Skeletal muscle cell (primary cell): ENCODE results near the gene CCDC57.

Experiments
- DNase-seq: peaks from one replicate; pipeline ENCODE4 v3.0.0-alpha.2; 2010; ENCODE audit warnings: low read depth
- H3K4me3 ChIP-seq: 2 replicates; pipeline ENCODE4 v1.5.1; 2011; ENCODE audit warnings: low read depth, mild to moderate bottlenecking, control low read depth, low read length, moderate library complexity

CCDC57 gene

DNA sequence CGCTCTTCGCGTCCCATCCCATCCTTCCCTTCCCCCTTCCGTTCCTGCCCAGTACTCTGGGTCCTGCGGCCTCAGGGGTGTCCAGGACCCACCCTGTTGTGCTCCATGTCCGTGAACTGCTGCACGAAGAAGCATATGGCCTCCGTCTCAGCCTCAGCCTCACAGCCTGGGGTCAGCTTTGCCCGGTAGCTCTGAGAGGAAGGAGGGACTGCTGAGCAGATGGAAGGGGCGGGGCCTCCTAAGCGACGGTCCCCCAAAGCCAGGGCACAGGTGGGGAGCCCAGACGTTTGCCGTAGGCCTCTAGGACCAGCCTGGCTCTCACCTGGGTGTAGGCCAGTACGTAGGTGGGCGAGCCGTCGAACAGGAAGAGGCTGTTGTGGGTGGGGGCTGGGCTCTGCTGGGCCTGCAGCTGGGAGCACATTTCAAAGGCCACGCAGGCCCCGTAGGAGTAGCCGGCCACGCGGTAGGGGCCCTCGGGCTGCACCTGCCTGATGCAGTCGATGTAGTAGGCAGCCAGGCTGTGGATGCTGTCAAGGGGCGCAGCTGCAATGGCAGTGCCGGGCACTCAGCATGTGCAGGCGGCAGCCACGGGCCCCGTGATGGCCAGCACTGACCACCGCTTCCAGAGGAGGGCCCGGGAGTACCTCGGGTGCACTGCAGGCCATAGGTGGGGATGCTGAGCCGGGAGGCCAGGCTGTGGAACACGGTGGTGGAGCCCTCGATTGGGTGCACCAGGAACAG lies 132.4 kb downstream of the CCDC57 start:
- no peak overlapping the region for H3K4me3 ChIP-seq
- no peak for DNase-seq

DNA sequence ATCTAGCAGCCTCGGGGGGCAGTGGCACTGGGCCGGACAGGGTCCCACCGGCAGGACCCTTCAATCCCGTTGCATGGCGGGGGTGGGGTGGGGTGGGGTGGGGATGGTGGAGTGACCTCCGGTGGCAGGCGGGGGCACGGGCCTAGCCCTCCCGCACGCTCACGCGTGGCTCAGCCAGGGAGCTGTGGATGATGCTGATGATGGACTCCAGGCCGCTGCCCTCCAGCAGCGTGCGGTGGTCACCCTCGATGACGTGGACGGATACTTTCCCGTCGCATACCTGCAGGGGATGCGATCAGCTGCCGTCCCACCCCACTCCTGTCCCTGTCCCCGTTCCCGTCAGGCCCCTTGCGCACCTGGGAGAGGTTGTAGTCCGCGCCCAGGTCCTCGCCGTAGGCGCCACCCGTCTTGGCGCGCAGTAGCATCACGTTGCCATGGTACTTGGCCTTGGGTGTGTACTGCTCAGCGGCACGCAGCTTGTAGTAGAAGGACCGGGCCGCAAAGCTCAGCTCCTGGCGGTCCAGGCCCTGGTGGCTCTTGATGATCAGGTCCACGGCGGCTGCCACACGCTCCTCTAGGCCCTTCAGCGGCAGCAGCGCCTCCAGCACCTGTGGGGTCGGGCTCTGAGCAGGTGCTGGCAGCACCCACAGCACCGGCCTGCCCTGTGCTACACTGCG lies 133.5 kb downstream of the CCDC57 start:
- no peak overlapping the region for H3K4me3 ChIP-seq

DNA sequence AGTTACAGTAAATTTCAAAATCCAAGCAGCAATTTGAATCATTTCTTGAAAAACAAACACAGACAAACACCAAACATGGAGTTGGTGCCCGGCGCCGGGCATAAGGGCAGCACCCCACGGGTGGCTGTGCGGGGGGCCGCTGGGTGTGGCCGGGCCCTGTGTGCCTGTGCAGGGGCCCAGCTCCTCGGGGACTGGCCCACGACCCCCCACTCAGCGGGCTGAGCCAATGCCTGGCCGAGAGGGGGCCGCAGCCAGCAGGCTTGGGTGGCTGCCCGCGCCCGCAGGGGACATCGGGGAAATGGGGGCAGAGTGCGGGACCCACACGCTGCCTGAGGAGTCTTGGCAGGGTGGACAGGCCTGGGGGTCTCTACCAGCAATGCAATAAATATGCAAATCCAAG lies 134.2 kb downstream of the CCDC57 start:
- no peak overlapping the region for H3K4me3 ChIP-seq
- no peak for DNase-seq

More for the DNA sequence above, 133.5 kb downstream of the CCDC57 start:
- DNase-seq: no peak

DNA sequence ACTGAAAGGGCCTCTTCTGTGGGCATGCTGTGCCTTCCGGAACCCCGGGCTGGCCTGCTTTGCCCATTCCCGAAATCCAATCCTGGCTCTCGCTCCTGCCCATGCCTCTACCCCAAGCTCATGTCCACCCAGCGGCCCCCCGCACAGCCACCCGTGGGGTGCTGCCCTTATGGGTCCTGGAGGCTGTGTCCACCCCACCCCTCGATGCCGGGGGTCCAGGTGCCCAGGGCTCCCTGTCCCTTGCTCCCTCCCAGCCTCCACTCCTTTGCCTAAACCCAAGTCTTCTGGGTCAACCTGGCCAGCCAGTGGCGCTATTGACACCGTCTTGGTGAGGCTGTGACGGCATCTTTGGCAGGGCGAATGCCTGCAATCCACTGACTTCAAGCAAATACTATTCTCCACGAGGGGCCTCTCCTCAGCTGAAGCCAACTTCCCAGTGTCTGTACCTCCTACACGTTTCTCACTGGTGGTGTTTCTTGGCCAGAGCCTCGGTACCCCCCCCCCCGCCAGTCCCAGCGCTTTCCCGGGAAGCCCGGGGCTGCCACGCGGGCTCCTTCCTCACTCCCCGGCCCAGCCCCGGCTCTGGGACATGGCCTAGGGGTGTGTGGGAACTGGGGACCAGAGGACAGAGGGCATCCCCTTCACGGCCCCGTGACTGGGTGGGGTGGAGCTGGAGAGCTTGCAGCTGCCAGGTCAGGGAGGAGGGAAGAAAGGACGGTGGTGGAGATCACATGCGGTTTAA lies 134.9 kb downstream of the CCDC57 start:
- H3K4me3 ChIP-seq: no peak overlapping the region
- DNase-seq: peak; percentile 31

DNA sequence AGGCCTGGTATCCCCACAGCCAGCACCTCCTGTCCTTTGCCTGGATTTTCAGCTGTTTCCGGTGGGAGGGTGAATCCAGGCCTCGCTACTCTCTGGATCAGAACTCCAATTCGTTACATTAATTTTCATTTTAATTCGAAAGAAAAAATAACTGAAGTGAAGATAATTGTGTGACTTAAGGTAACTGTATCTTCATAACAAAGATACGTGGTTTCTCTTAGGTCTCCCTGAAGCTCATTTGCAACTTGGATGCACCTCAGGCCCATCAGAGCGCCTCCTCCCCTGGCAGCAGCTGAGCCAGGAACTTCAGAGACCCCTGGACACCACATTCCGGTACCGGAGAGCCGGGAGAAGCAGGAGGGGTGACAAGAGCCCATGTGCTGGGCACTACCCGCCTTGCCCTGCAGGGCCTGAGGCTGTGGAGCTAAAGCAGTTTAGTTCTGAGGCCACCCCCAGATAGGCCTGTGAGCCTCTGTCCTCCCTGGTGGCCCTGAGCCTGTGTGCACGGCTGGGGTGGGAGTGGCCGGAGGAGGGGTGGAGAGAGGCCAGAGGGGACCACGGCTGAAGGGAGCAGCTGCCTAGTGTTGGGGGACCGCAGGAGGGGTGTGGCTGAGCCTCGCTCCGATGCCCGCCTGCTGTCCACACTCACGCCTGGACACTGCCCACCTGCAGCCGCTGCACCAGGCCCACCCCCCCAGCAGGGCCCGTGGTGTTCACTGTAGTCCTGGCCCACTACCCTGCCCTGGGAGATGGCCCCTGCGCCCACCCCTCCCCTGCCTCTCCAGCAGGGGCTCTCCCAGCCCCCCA lies 135.7 kb downstream of the CCDC57 start:
- no peak for DNase-seq
- no peak overlapping the region for H3K4me3 ChIP-seq

DNA sequence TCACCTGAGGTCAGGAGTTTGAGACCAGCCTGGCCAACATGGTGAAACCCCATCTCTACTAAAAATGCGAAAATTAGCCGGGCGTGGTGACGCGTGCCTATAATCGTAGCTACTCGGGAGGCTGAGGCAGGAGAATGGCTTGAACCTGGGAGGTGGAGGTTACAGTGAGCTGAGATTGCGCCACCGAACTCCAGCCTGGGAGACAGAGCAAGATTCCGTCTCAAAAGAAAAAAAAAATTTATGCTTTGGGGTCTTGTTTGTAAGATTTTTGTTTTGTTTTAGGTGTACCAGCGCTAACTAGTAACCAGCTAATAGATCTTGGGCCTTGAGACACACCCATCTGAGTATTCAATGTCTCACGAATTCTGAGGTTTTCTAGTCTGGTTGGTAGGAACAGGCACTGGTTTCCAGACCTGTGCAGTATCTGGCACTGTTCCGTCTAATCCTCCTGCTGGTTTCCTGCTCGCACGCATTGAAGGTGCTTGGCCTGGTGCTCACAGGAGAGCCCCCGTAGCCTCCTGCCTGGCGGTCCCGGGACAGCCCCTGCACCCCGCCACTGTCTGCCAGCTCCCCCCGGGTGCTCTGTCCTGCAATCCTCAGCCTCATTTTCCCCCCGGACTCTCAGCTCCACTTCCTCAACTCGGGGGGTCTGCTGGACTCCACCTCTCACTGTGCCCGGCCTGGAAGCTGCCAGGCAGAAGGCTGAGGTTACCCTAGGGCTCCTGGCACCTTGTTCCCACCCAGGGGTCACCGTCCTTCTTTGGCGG lies 136.4 kb downstream of the CCDC57 start:
- H3K4me3 ChIP-seq: no peak overlapping the region
- DNase-seq: no peak

DNA sequence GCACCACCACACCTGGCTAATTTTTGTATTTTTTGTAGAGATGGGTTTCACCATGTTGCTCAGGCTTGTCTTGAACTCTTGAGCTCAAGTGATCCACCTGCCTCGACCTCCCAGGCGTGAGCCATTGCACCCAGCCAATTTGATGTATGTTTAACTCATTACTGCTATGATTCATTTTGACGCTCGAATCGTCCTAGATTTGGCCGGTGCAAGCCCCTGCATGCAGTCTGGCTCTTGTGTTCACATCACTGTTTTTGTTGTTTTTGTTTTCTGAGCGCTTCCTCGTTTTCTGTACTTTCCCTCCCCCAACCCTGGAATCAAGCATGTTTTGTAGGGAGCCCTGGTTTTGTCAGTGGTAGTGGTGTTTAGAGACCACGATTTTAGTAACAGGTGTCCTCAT lies 139.2 kb downstream of the CCDC57 start:
- DNase-seq: no peak
- no peak overlapping the region for H3K4me3 ChIP-seq

DNA sequence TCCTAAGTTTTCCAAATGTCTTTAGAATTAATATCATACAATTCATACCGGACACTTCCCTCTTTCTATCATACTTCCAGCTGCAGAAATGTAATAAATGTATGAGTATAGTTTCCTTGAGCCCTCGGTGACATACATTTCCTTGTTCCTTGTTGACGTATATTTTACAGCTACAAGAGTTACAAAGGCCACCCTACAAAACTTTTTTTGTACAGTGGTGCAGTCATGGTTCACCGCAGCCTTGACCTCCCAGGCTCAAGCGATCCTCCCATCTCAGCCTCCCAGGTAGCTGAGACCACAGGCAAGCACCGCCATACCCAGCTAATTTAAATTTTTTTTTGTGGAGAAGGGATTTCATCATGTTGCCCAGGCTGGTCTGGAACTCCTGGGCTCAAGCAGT lies 139.8 kb downstream of the CCDC57 start:
- no peak for DNase-seq
- H3K4me3 ChIP-seq: no peak overlapping the region

DNA sequence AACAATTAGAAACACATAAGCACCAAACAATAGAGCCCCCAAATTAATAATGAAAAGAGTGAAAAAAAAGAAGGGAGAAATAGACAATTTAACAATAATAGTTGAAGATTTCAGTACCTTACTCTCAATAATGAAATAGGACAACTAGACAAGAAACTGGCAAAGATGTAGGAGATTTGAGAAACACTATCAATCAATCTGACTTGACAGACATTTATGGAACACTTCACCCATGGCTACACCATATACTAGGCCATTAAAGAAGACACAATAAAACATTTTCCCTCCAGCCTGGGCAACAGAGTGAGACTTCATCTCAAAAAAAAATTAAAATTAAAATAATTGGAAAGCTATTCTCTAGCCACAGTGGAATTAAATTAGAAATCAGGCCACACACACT lies 142.0 kb downstream of the CCDC57 start:
- no peak for DNase-seq
- H3K4me3 ChIP-seq: no peak overlapping the region

DNA sequence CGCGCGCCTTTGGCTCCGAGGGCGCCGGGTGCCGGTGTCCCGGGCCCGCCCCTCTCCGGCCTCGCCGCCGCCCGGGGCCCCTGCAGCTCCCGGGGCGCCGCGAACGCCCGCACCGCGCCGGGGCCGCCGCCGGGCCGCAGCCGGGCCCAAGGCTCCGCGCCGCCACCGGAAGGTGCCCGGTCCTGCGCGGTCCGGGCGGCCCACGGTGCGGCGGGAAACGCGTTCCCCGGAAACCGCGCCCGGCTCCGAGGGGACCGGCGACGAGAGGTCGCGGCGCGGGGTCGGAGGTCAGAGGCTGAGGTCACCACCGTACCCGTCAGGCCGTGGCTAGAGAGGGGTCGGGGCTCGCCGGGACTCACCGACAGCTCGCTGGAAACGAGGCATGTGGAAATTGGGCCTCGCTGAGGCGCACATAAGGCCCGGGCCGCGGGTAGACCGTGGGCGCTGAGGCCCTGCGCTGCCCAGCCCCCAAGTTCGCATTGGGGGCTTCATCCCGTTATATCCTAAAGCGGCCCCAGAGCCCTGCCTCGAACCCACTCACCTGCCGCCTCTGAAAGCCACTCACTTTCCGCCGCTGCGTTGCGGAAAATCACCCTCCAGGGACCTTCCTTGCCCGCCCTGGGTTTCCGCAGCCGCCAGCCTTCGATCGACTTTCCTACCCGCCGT lies 146.9 kb downstream of the CCDC57 start, which contains the start of gene DUS1L:
Gene DUS1L (minus strand): TSS at position 167 of the 666 bp plus-strand sequence. CDS start 745 bp downstream, outside the sequence.
- DNase-seq: no peak

DNA sequence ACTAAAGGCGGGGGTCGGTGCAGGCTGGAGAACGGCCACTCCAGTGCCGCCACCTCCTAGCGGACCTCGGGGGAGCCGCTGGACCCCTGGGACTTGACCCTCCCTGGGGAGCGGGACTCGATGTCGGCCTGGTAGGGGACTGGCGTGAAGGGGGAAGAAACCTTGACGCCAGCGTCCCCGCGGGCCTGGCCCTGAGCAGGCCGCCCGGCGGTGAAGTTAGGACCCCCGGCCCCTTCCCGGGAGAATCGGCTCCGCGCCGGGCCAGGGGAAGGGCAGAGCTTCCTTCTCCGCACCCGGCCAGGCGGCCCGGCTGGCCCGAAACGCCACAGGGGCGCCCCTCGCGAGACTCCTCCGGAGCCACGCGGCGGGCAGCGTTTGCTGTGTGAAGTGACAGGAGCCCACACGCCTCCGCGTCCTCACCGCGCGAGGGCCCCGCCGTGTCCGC lies 147.4 kb downstream of the CCDC57 start:
- H3K4me3 ChIP-seq: peak overlapping the region; percentile 86
- no peak for DNase-seq

More for the DNA sequence above, 146.9 kb downstream of the CCDC57 start, which contains the start of gene DUS1L:
- peak within 1 kb of the TSS; percentile 86 for H3K4me3 ChIP-seq

DNA sequence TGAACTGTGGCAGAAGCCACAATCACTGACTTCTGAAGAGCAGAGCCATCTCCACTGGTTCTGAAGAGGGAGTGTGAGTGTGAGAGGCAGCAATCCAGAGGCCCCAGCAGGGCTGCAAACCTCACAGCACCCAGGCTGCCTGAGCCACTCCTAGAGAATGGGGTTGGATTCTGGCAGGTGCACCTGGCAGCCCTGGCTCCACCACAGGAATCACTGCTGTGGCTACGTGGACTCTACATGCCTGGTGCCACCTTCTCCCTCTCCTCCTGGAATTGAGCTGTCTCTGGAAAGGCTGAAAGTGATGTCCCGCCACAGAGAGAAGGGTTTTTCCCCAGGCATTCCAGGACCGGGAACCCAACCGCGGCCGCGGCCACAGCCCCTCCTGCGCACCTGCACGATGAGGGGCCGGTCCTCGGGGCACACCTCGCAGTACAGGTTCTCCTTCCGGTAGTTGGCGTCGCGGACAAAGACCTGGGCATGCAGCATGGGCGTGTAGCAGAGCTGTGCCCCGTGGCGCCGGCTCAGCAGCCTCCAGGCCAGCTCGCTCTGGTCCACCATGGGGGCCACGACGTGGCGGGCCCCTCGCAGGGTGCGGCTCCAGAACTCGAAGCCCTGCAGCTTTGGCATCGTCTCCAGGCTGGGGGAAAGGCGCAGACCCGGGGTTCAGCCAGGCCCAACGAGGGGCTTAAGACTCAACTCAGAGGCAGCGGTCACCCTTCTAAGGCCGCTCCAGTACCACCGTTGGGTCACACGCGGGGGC lies 148.0 kb downstream of the CCDC57 start:
- DNase-seq: no peak
- H3K4me3 ChIP-seq: peak overlapping the region; percentile 86

DNA sequence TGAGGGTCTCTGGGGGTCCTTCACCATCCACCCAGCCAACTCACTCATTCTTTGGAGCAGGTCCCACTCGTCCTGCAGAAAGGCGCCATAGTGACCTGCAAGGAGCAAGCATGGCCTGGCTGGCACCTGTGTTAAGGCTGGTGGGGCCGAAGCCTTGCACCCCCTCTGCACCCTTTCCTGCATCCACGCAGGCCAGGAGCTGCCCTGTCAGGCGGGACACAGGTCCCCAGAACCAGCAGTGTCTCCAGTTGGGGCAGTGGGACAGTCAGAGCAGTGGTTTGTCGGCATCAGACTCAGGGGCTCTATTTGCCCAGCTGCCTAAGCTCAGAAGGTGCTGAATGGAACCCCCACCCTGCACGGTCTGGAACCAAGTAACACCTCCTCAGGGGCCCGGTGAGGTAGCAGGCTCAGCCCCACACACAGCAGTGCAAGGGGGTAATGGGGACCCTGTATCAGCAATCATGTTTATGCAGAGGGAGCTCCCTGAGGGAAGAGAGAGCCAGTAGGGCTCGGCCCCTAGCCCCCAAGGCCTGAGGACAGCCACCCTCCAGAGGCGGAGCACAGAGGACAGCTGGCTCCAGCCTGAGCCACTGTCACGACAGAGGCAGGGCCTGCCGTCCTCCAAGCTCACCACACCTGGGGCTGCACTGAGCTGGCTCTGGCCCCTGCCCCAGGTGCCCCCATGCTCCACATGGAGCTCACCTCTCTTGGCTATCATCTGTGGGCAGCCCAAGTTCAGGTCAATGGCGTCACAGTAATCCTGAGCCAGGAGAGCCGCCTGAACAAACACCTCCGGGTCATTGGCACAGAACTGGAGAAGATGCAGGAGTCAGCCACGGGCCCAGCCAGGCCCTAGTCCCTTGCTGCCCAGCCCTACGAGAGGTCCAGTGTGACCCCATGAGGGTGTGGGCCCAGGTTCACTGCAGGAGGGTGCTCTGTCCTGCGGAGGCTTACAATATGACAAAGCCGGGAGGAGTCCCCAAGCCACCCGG lies 148.9 kb downstream of the CCDC57 start:
- DNase-seq: no peak
- H3K4me3 ChIP-seq: no peak overlapping the region

DNA sequence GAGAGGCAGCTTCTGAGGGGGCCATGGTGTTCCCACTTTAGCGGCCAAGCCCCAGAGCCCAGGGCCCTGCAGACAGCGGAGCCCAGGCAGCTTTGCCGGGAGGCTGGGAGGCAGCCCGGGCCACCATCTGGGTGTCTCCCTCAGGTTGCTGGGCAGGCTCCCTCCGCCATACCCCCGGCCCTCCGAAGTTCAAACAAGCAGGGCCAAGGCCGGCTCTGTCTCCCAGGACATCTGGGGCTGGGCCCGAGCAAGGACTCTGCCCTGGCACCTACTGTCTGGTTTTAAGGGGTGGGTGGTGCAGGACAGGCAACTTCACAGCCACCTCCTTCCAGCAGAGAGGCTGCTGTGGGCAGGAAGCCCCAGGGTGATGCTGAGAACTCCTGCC lies 149.7 kb downstream of the CCDC57 start:
- no peak overlapping the region for H3K4me3 ChIP-seq
- no peak for DNase-seq

DNA sequence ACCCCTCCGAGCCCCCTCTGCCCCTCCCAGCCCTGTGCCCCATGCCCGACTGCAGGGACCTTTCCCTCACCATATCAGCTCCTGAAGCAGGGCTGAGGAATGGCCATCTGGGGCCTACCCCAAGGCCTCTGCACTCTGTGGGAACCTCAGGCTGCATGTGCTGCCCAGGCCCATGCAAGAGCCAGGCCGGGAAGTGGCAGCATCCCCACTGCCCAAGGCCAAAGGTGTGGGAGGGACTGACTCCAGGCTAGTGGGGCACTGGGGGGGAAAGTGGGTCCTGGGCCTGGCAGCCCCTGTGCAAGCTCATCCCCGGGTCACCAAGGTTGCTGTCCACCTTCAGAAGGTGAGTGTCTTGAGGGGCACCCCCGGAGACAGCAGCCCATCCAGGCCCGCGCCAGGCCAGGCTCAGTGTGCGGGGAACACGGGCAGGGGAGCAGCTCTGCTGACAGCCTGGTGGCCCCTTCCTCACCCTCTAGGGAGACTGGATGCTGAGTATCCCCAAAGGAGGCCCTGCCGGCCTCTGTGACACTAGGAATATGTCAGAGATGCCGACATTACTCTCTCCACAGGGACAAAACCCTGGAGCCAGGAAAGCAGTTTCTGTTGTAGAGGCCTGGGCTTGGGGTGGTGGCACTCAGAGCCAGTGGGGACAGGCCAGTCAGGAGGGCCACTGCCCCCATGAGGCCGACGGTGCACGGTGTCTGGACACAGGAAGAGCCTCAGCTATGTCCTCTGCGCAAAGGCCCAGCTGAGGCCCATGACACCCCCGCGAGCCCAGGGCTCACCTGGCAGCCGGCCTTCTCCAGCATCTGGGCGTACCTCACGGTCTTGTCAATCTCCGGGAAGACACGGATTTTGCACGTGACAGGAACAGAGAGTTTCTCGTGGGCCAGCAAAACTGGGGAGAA lies 150.3 kb downstream of the CCDC57 start:
- no peak for DNase-seq

More for the DNA sequence above, 150.3 kb downstream of the CCDC57 start:
- no peak overlapping the region for H3K4me3 ChIP-seq
